Type B pancreatic cell (in vitro differentiated cells): ENCODE data around the gene SLX4IP. TPM values are rescaled to one million over a fixed set of nuclear protein-coding genes. Genes with fewer than 3 reads are reported as not detected.

Experiments used
- DNase-seq: peaks from one replicate; pipeline ENCODE4 v3.0.0; 2021; ENCODE audit warnings: mixed read lengths; ENCODE audit not compliant: unreplicated experiment; ENCODE audit errors: extremely low spot score
- H3K27ac Mint-ChIP-seq: 2 replicates; pipeline ENCODE4 v1.8.0; 2021; ENCODE audit warnings: mild to moderate bottlenecking, mixed read lengths
- H3K27me3 Mint-ChIP-seq: 2 replicates; pipeline ENCODE4 v1.8.0; 2021; ENCODE audit warnings: mixed read lengths
- H3K36me3 Mint-ChIP-seq: 2 replicates; pipeline ENCODE4 v1.8.0; 2021; ENCODE audit warnings: mixed read lengths
- H3K4me1 Mint-ChIP-seq: one replicate; pipeline ENCODE4 v1.8.0; 2021; ENCODE audit warnings: mixed read lengths; ENCODE audit not compliant: unreplicated experiment
- H3K4me3 Mint-ChIP-seq: 2 replicates; pipeline ENCODE4 v1.8.0; 2021; ENCODE audit warnings: mild to moderate bottlenecking, mixed read lengths
- H3K9me3 Mint-ChIP-seq: 2 replicates; pipeline ENCODE4 v1.8.0; 2021; ENCODE audit warnings: mixed read lengths
- total RNA-seq: library from RNA; stranded (reverse); gene quantifications from 2 replicates; pipeline ENCODE4 v1.2.1, GENCODE V29; 2021; ENCODE audit warnings: low replicate concordance
- TF ChIP-seq, protein P1 (sequence below): fragments of 200-600 bp; sonication (generic); conservative IDR thresholded peaks from 2 replicates; pipeline ENCODE4 v1.5.0; 2021; ENCODE audit warnings: antibody characterized with exemption, mild to moderate bottlenecking

The SLX4IP gene
- total RNA-seq, 1 donor from 2014 or later: 8.5 TPM

DNA sequence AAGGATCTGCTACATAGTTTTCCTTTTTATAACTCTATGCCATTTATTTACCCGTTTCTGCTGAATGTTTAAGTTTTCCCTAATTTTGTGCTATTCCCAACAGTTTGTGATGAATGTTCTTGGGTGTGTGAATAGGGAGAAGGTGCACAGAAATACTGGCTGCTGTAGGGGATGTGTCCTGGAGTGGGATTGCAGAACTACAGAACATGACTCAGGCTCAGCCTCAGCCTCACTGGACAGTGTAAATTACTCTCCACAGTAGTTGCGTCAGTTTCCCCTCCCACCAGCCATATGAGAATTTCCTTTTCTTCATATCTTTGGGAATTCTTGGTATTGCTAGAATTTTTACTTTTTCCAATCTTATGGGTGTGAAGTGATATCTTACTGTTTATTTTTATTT is 57.0 kb downstream of the SLX4IP start:
- H3K27ac Mint-ChIP-seq: no peak overlapping the region
- H3K27me3 Mint-ChIP-seq: no peaks in the 10 kb centered on the region
- no peaks in the 10 kb centered on the region for H3K36me3 Mint-ChIP-seq
- TF ChIP-seq, protein P1, sequence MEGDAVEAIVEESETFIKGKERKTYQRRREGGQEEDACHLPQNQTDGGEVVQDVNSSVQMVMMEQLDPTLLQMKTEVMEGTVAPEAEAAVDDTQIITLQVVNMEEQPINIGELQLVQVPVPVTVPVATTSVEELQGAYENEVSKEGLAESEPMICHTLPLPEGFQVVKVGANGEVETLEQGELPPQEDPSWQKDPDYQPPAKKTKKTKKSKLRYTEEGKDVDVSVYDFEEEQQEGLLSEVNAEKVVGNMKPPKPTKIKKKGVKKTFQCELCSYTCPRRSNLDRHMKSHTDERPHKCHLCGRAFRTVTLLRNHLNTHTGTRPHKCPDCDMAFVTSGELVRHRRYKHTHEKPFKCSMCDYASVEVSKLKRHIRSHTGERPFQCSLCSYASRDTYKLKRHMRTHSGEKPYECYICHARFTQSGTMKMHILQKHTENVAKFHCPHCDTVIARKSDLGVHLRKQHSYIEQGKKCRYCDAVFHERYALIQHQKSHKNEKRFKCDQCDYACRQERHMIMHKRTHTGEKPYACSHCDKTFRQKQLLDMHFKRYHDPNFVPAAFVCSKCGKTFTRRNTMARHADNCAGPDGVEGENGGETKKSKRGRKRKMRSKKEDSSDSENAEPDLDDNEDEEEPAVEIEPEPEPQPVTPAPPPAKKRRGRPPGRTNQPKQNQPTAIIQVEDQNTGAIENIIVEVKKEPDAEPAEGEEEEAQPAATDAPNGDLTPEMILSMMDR: no peak
- H3K4me3 Mint-ChIP-seq: no peak overlapping the region
- peaks cover 4% of the 10 kb centered on the region for H3K4me1 Mint-ChIP-seq
- DNase-seq: no peak
- H3K9me3 Mint-ChIP-seq: no peaks in the 10 kb centered on the region

DNA sequence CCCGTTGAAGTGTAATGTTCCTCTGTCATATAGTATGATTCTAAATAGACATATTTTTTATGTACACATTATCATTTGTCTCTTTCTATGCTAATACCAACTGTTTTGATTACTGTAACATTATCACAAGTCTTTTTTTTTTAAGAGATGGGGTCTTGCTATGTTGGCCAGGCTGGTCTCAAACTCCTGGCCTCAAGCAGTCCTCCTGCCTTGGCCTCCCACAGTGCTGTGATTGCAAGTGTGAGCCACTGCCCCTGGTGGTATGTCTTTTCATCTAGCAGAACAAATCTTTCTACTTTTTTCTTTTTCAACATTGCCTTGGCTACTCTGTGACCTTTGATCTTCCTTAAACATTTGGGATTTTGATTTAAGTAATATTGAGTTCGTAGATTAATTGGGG is 57.7 kb downstream of the SLX4IP start:
- DNase-seq: no peak
- H3K4me3 Mint-ChIP-seq: no peak overlapping the region
- H3K36me3 Mint-ChIP-seq: no peaks in the 10 kb centered on the region
- TF ChIP-seq, protein P1: no peak
- no peaks in the 10 kb centered on the region for H3K4me1 Mint-ChIP-seq
- H3K27me3 Mint-ChIP-seq: no peaks in the 10 kb centered on the region
- no peaks in the 10 kb centered on the region for H3K9me3 Mint-ChIP-seq
- H3K27ac Mint-ChIP-seq: no peak overlapping the region

DNA sequence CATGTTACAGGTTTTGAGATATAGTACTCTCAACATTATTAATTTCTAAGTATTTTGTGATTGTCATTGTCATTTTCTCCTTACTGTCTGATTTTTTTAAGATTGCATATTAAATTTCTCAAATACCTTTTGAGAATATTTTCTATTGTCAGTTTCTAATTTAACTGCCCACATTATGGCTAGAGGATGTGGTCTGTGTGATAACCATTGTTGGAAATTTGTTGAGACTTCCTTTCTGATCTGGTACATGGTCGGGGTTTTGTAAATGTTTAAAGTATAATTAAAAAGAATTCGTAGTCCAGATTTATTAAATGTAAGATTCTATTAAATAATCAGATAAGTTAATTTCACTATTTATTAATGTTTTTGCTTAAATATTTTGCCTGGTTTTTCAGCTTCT is 60.1 kb downstream of the SLX4IP start:
- Mint-ChIP-seq H3K27ac (no peak overlapping the region), H3K36me3 (no peaks in the 10 kb centered on the region), H3K4me3 (no peak overlapping the region), H3K9me3 (no peaks in the 10 kb centered on the region), H3K27me3 (no peaks in the 10 kb centered on the region), H3K4me1 (no peaks in the 10 kb centered on the region)
- no peak for DNase-seq
- TF ChIP-seq, protein P1: no peak

DNA sequence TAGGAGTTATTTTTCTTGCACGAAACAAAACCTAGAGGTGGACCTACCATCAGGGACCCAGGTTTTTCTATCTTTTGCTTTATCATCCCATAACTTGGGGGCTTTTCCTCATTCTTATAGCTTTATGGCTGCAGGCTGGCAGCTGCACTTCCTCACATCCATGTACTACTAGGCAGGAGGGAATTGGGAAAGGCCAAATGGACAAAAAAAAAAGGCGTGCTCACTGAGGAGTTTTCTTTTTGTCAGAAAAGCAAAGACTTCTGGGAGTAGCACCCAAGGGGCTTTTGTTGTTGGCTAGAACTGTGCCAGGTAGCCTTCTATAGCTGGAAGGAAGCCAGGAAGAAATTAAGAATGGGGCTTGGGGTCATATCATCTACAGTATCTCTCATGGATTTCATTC is 61.4 kb downstream of the SLX4IP start:
- TF ChIP-seq, protein P1: no peak
- peaks cover 9% of the 10 kb centered on the region for H3K4me1 Mint-ChIP-seq

DNA sequence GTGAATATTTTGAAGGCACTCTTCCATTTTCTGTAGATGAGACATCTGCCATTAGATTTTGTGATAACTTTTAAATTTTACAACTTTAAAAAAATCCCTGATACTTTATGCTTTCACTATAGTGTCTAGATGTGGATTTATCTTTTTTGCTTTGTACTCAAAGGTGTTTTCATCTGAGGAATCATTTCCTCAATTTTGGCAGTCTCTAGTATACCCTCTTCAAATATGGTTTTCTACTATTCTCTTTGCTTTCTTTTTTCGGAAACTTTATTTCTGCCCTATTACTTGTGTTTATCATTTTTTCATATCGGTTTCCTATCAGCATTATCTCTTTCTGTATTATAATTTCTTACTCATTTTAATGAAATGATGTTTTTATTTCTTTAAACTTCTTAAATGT is 62.2 kb downstream of the SLX4IP start:
- Mint-ChIP-seq H3K4me3 (no peak overlapping the region), H3K9me3 (no peaks in the 10 kb centered on the region), H3K36me3 (no peaks in the 10 kb centered on the region), H3K4me1 (peaks cover 10% of the 10 kb centered on the region), H3K27me3 (no peaks in the 10 kb centered on the region), H3K27ac (no peak overlapping the region)
- DNase-seq: no peak
- TF ChIP-seq, protein P1: no peak

More for the DNA sequence above, 61.4 kb downstream of the SLX4IP start:
- Mint-ChIP-seq H3K4me3 (no peak overlapping the region), H3K9me3 (no peaks in the 10 kb centered on the region), H3K27ac (no peak overlapping the region), H3K27me3 (no peaks in the 10 kb centered on the region), H3K36me3 (no peaks in the 10 kb centered on the region)
- no peak for DNase-seq

DNA sequence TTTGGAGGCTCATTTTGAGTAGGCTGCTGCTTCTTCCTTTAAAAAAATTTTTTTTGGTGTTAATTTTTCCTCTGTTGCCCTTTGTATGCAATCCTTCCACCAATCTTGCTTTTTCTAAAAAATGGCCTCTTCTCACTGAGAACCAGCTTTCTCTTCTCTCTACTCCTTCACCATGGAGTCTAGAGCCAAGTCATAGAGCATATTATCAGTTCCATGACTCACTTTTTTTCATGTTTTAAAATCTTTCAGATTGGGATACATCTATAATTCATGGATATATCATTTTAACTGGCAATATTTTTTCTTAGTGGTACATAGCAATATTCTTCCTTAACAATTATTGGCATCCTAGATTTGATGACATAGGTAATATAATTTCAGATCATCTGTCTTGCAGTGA is 62.7 kb downstream of the SLX4IP start:
- Mint-ChIP-seq H3K27me3 (no peaks in the 10 kb centered on the region), H3K9me3 (no peaks in the 10 kb centered on the region), H3K36me3 (no peaks in the 10 kb centered on the region), H3K4me3 (no peak overlapping the region), H3K27ac (no peak overlapping the region), H3K4me1 (peaks cover 10% of the 10 kb centered on the region)
- DNase-seq: no peak
- TF ChIP-seq, protein P1: no peak
